Motor neuron (in vitro differentiated cells): ENCODE results near the gene ZNF511. TPM values are rescaled to one million over a fixed set of nuclear protein-coding genes. Genes with fewer than 3 reads are reported as not detected.
A peak's percentile ranks its signal among the peaks of the same experiment; 100 is the strongest.

Experiments
- ATAC-seq, 8 experiments: fragments of 200-7000 bp; cut with Tn5 transposase; replicated peaks in 6 of 8; 2 replicates each; pipeline ENCODE4 v1.8.0; 2021; ENCODE audit warnings: mild to moderate bottlenecking in 8 of 8, moderate library complexity in 8 of 8
- H3K27ac ChIP-seq, 2 donors: fragments of 250-450 bp; sonication (Bioruptor Pico); 2 replicates each; pipeline ENCODE4 v1.9.0; 2021; ENCODE audit warnings: antibody characterized with exemption in 2 of 2, mild to moderate bottlenecking in 2 of 2, moderate library complexity in 1 of 2
- H3K4me1 ChIP-seq, 2 donors: fragments of 250-450 bp; sonication (Bioruptor Pico); replicated peaks in 1 of 2; 2 replicates each; pipeline ENCODE4 v1.6.1; 2021; ENCODE audit warnings: antibody characterized with exemption in 2 of 2, mild to moderate bottlenecking in 2 of 2, moderate library complexity in 1 of 2
- H3K4me3 ChIP-seq, 5 donors: fragments of 250-450 bp; sonication (Bioruptor Pico); 2 replicates each; pipeline ENCODE4 v1.9.0; 2021; ENCODE audit warnings: antibody characterized with exemption in 5 of 5, mild to moderate bottlenecking in 5 of 5, moderate library complexity in 4 of 5
- WGBS, 10 experiments: fragments of 450-650 bp; shearing (Covaris generic); methylation state at CpG; one replicate each; pipeline ENCODE4 v1.0.0; 2022; 5-methylcytosine and 5-hydroxymethylcytosine counted together
- in situ Hi-C, 9 experiments: fragments of 400-800 bp; cut with MboI; loops; one replicate each; pipeline ENCODE4 v1.15.0; 2021; ENCODE audit warnings: low sequenced_read_pairs in 9 of 9, low pct_unique_long_range_greater_than_20kb in 2 of 9; ENCODE audit not compliant: unreplicated experiment in 9 of 9
- total RNA-seq, 8 experiments: library from RNA; unstranded; fragments of 300-600 nt; gene quantifications; 2 replicates each; pipeline versions ENCODE4 v1.2.3 to v1.2.4, GENCODE V29; 2022

ZNF511 gene
- total RNA-seq, 8 experiments from 2014 or later = 10.5 to 43.7 (median 23.3) TPM

- no peak overlapping the region for H3K27ac ChIP-seq
- in situ Hi-C loops = no loop called here
- 73 to 100% (median 80%) methylated on average over 2 to 3 of the region's 10 CpGs; no CpG with 5 or more reads in 7 of the 10 experiments for WGBS, 10 experiments
- H3K4me1 ChIP-seq = peaks cover 8 to 15% of the 10 kb centered on the region in 2 donors
- no peak overlapping the region for H3K4me3 ChIP-seq
- no peak for ATAC-seq
Observed at GRCh38 chr10:133303206-133303605, 5.5 kb upstream of the ZNF511 start.

- Histone ChIP-seq H3K27ac (no peak overlapping the region), H3K4me1 (peaks cover 8 to 20% of the 10 kb centered on the region in 2 donors), H3K4me3 (no peak overlapping the region)
- WGBS, 10 experiments = 93 to 100% (median 95%) methylated on average over 1 to 5 of the region's 5 CpGs; no CpG with 5 or more reads in 5 of the 10 experiments
- in situ Hi-C loops = no loop called here
- ATAC-seq = no peak
Observed at GRCh38 chr10:133306097-133306476, 2.6 kb upstream of the ZNF511 start.

- in situ Hi-C loops = no loop called here
- WGBS, 10 experiments = 72 to 93% (median 89%) methylated on average over 2 to 14 of the region's 17 CpGs; no CpG with 5 or more reads in 2 of the 10 experiments
- Histone ChIP-seq H3K4me3 (no peak overlapping the region), H3K4me1 (peaks cover 8 to 20% of the 10 kb centered on the region in 2 donors), H3K27ac (no peak overlapping the region)
- no peak for ATAC-seq
Observed at GRCh38 chr10:133306941-133307379, 1.8 kb upstream of the ZNF511 start.

GRCh38 chr10:133307776-133308420, 816 bp upstream of the ZNF511 start:
- ATAC-seq = peak; percentile 11 to 54 (median 34)
- Histone ChIP-seq H3K4me1 (peaks cover 8 to 20% of the 10 kb centered on the region in 2 donors), H3K27ac (peak overlapping the region; percentile 97), H3K4me3 (peak overlapping the region; percentile 74 to 99 (median 91))
- in situ Hi-C loops = no loop called here
- 0 to 25% (median 5%) methylated on average over 1 to 17 of the region's 25 CpGs; no CpG with 5 or more reads in 2 of the 10 experiments for WGBS, 10 experiments

- WGBS, 10 experiments = 50 to 100% (median 97%) methylated on average over 1 to 3 of the region's 46 CpGs; no CpG with 5 or more reads in 6 of the 10 experiments
- H3K4me3 ChIP-seq = peak overlapping the region; percentile 74 to 99 (median 91)
- in situ Hi-C loops = no loop called here
- H3K27ac ChIP-seq = peak overlapping the region; percentile 97
- H3K4me1 ChIP-seq = peaks cover 15 to 24% of the 10 kb centered on the region in 2 donors
- peak; percentile 65 to 80 (median 74) for ATAC-seq
Observed at GRCh38 chr10:133309100-133309719, 496 bp downstream of the ZNF511 start.

GRCh38 chr10:133309720-133310398, 1.1 kb downstream of the ZNF511 start:
- in situ Hi-C loops = no loop called here
- no peak for ATAC-seq
- Histone ChIP-seq H3K4me3 (peak overlapping the region in 3 of 5 donors; percentile 74 to 99 (median 83)), H3K27ac (no peak overlapping the region), H3K4me1 (peaks cover 22 to 27% of the 10 kb centered on the region in 2 donors)
- 89 to 100% (median 93%) methylated on average over 4 to 6 of the region's 33 CpGs; no CpG with 5 or more reads in 6 of the 10 experiments for WGBS, 10 experiments

GRCh38 chr10:133310399-133310755, 1.7 kb downstream of the ZNF511 start:
- 33 to 100% (median 90%) methylated on average over 1 to 9 of the region's 16 CpGs; no CpG with 5 or more reads in 5 of the 10 experiments for WGBS, 10 experiments
- H3K4me1 ChIP-seq = peaks cover 23 to 28% of the 10 kb centered on the region in 2 donors
- in situ Hi-C loops = no loop called here
- no peak overlapping the region for H3K4me3 ChIP-seq
- no peak overlapping the region for H3K27ac ChIP-seq
- no peak for ATAC-seq

GRCh38 chr10:133310789-133311188, 2.1 kb downstream of the ZNF511 start:
- Histone ChIP-seq H3K4me1 (peaks cover 23 to 25% of the 10 kb centered on the region in 2 donors), H3K4me3 (no peak overlapping the region), H3K27ac (no peak overlapping the region)
- no peak for ATAC-seq
- in situ Hi-C loops = no loop called here
- WGBS, 10 experiments = 33 to 95% (median 87%) methylated on average over 1 to 8 of the region's 8 CpGs; no CpG with 5 or more reads in 2 of the 10 experiments

GRCh38 chr10:133311570-133311969, 2.9 kb downstream of the ZNF511 start:
- Histone ChIP-seq H3K4me3 (no peak overlapping the region), H3K27ac (no peak overlapping the region), H3K4me1 (peaks cover 23 to 25% of the 10 kb centered on the region in 2 donors)
- 60 to 100% (median 97%) methylated on average over 1 to 9 of the region's 10 CpGs for WGBS, 10 experiments
- in situ Hi-C loops = no loop called here
- ATAC-seq = no peak

GRCh38 chr10:133312016-133312768, 3.5 kb downstream of the ZNF511 start:
- ATAC-seq = no peak
- peaks cover 19 to 22% of the 10 kb centered on the region in 2 donors for H3K4me1 ChIP-seq
- in situ Hi-C loops = no loop called here
- H3K4me3 ChIP-seq = no peak overlapping the region
- no peak overlapping the region for H3K27ac ChIP-seq
- WGBS, 10 experiments = 67 to 100% (median 96%) methylated on average over 1 to 18 of the region's 23 CpGs; no CpG with 5 or more reads in 3 of the 10 experiments

GRCh38 chr10:133312769-133313145, 4.0 kb downstream of the ZNF511 start:
- no peak for ATAC-seq
- Histone ChIP-seq H3K27ac (no peak overlapping the region), H3K4me1 (peaks cover 15 to 17% of the 10 kb centered on the region in 2 donors), H3K4me3 (no peak overlapping the region)
- 79 to 93% (median 90%) methylated on average over 2 to 9 of the region's 9 CpGs; no CpG with 5 or more reads in 5 of the 10 experiments for WGBS, 10 experiments
- in situ Hi-C loops = no loop called here

- ATAC-seq = no peak
Observed at GRCh38 chr10:133313192-133313591, 4.5 kb downstream of the ZNF511 start.

More at GRCh38 chr10:133313192-133313591, 4.5 kb downstream of the ZNF511 start:
- H3K4me1 ChIP-seq = peaks cover 15 to 17% of the 10 kb centered on the region in 2 donors
- 83 to 100% (median 100%) methylated on average over 1 of the region's 4 CpGs; no CpG with 5 or more reads in 7 of the 10 experiments for WGBS, 10 experiments
- in situ Hi-C loops = no loop called here
- H3K4me3 ChIP-seq = no peak overlapping the region
- H3K27ac ChIP-seq = no peak overlapping the region
